Stomach (tissue), 4 donors: ENCODE data around the gene EPB41L2.

Experiments
- POLR2A ChIP-seq, 4 donors: fragments of 450-650 bp; IDR thresholded peaks; one replicate each; pipeline ENCODE4 v1.6.1; 2016; ENCODE audit warnings: antibody characterized with exemption in 4 of 4, control low read depth in 2 of 4, mild to moderate bottlenecking in 1 of 4, moderate library complexity in 1 of 4
- TF ChIP-seq, protein P1 (sequence below), 7 experiments: fragments of 450-650 bp in 4 of 7; fragments of 200-600 bp in 3 of 7; sonication (generic) in 3 of 7; IDR thresholded peaks; one replicate each; pipeline ENCODE4 v1.5.1; 2016 to 2019; ENCODE audit warnings: antibody characterized with exemption in 7 of 7, control low read depth in 2 of 7, mild to moderate bottlenecking in 1 of 7

DNA sequence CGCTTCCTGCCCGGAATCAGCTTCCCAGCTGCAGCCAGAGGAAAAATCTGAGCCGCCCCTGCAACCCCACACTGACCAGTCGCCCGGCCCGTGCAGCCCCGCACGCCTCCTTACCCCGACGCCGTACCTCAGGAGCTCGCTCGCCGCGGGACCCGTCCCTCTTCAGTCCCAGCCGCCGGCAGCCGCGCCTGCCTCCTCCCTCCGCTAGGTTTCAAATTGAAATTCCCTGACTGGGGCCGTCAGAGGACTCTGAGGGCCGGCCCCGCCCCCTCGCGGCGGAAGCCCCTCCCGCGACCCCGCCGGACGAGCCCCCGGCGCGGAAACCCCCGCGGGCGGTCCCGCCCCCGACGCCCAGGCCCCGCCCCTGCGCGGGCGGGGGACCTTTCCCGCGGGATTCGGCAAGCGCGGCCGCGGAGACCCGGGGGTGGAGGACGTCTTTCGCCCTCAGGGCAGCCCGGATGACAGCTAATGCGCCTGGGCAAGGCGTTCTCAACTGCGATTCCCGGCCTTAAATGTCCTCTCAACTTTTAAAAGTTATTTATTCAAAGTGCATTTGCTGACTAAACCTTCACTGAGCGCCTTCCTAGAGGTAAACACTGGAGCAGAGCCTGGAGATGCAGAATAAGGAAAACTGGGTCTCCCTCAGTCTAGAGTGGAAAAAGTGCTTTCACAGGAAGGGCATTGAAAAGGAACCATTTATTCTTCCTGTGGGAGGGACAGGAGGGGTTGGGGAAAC lies at the start of gene EPB41L2:
- no peak for TF ChIP-seq POLR2A (IDR thresholded peaks at IDR 0.05)
- TF ChIP-seq, protein P1, sequence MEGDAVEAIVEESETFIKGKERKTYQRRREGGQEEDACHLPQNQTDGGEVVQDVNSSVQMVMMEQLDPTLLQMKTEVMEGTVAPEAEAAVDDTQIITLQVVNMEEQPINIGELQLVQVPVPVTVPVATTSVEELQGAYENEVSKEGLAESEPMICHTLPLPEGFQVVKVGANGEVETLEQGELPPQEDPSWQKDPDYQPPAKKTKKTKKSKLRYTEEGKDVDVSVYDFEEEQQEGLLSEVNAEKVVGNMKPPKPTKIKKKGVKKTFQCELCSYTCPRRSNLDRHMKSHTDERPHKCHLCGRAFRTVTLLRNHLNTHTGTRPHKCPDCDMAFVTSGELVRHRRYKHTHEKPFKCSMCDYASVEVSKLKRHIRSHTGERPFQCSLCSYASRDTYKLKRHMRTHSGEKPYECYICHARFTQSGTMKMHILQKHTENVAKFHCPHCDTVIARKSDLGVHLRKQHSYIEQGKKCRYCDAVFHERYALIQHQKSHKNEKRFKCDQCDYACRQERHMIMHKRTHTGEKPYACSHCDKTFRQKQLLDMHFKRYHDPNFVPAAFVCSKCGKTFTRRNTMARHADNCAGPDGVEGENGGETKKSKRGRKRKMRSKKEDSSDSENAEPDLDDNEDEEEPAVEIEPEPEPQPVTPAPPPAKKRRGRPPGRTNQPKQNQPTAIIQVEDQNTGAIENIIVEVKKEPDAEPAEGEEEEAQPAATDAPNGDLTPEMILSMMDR (IDR thresholded peaks at IDR 0.05) = peak in 3 of 7 experiments; percentile 35 to 54 (median 39)
